CD1c-positive myeloid dendritic cell (primary cell): Measurements from ENCODE around the gene PERP.

Experiments used
- DNase-seq: peaks from one replicate; pipeline ENCODE4 v3.0.0-alpha.2; 2016; ENCODE audit errors: extremely low spot score

PERP gene

DNA sequence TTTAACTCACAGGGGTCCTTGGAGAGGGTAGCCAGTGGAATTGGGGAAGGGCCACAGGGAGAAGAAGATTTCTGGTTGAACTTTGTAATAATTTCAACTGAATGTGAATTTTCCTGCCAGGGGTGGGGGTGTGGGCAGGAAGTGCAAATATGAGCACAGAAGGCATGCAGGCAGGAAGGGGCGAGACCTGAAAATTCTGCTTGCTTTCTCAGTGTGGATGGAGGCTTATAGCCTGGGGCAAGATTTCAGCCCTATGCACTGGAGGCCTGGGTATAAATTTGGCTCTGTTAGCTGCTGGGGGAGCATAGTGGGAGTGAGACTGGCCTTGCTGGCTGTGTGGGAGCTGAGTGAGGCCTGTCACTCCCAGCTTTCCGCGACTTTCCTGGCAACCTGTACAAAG is 54.4 kb downstream of the PERP start:
- no peak for DNase-seq

DNA sequence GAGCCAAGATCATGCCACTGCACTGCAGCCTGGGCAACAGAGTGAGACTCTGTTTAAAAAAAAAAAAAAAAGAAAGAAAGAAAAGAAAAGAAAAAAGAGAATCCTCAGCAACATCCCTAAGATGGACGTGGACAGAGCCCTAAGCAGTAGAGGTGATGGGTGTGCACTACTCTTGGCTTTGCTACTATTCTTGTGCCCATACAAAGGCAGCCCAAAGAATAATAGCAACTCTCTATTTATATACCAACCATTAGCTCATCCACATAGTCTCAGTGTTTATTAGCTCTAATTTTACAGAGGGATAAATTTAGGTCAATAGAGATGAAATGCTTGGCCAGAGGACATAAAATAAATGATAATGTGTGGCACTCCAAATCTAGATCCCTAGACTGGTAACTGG is 62.2 kb downstream of the PERP start:
- DNase-seq = no peak

- no peak for DNase-seq
Measured at GRCh38 chr6:138044458-138044857, 62.8 kb downstream of the PERP start.
